Vagina (tissue), 2 donors: ENCODE data around the gene CTU2.

Experiments used
- CTCF ChIP-seq, 3 experiments: fragments of 450-650 bp in 2 of 3; fragments of 200-600 bp in 1 of 3; sonication (generic) in 1 of 3; IDR thresholded peaks; one replicate each; pipeline ENCODE4 v1.5.1; 2017 to 2019; ENCODE audit warnings: antibody characterized with exemption in 3 of 3, mild to moderate bottlenecking in 2 of 3, moderate library complexity in 2 of 3
- POLR2A ChIP-seq, 2 donors: fragments of 450-650 bp; IDR thresholded peaks; one replicate each; pipeline ENCODE4 v1.6.1; 2017; ENCODE audit warnings: antibody characterized with exemption in 2 of 2, mild to moderate bottlenecking in 2 of 2, moderate library complexity in 2 of 2

- no peak for TF ChIP-seq CTCF (IDR thresholded peaks at IDR 0.05)
- no peak for TF ChIP-seq POLR2A (IDR thresholded peaks at IDR 0.05)
These were observed 46.9 kb downstream of the CTU2 start for GRCh38 chr16:88753191-88753590.
